GM18861 (cell line): ENCODE results near the gene RPS21.

Experiments used
- ATAC-seq: cut with Tn5 transposase; IDR thresholded peaks from one replicate; pipeline ENCODE4 v1.9.1; 2021; ENCODE audit not compliant: unreplicated experiment

Gene RPS21

DNA sequence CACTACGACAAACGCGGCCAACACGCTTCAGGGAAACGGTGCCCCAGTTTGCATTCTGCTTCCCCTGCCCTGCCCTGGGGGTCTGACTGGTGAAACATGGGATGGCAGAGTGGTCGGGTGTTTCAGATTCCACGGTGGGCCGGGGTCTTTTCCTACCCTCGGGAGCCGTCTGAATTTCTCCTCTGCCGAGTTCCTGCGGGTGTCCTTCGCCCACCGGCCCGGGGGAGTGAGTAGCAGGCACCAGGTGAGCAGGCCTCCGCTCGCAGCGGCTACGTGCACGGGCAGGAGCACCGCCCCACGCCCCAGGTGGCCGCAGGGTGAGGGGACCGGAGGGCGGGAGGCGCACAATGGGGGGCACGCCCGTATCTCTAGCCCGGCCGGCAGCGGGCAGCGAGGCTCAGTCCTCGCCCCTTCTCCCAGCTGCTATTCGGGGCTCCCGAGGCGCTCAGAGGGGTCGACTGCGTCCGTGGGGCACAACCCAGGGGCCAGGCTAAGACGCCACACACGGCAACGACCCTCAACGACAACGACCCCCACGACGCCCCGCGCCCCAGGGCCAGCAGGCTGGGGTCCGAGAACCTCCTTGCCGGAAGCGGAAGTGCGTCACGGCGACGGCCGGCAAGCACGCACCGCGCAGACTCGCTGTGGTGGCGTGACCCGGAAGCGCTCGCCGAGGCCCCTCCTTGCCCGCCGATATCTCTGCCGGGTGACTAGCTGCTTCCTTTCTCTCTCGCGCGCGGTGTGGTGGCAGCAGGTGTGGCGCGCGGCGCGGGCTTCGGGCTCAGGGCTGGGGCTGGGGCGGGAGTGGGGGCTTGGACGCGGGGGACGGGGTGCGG is at the start of gene RPS21:
TSS of gene RPS21 (plus strand) at position 721 of the 836 bp plus-strand sequence. CDS start 236 bp downstream, outside the sequence.
- ATAC-seq: peak; percentile 64

DNA sequence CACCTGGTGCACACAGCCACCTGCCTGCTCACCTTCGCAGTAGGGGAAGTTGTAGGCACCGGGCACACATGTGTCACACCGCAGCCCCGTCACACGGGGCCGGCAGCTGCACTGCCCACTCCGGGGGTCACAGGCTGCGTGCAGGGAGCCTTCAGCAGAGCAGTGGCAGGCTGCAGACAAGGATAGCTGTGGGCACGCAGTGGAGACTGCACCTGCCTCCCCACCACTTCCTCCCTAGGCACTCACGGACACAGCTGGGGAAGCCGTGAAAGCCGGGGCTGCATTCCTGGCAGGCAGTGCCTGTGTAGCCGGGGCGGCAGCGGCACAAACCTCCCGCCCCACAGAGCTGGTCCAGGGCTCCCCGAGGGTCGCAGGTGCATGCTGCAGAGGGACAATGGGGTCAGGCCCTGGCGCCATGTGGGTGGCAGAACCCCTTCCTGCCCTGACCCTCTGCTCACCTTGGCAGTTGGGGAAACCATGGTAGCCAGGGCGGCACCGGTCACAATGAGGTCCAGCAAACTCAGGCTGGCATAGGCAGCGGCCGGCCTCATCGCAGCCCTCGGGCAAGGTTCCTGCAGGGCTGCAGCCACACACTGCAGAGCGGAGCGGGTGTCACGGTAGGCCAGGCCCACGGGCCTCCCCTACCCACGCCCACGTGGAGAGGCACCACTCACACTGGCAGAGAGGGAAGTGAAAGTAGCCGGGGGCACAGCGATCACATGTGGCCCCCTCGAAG is 49.2 kb upstream of the RPS21 start:
- peak; percentile 43 for ATAC-seq

DNA sequence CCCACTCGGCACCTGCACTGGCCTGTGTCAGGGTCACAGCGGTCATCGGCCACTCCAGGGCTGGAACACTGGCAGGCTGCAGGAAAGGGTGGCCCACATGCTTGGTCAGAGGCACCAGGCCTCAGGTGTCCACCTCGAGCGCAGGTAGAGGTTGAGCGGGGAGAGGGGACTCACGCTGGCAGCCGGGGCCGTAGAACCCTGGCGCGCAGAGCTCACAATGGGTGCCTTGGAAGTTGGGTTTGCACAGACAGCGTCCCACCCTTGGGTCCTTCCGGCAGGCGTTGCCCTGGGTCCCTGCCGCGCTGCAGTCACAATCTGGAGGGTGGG is 48.6 kb upstream of the RPS21 start:
- ATAC-seq: no peak

DNA sequence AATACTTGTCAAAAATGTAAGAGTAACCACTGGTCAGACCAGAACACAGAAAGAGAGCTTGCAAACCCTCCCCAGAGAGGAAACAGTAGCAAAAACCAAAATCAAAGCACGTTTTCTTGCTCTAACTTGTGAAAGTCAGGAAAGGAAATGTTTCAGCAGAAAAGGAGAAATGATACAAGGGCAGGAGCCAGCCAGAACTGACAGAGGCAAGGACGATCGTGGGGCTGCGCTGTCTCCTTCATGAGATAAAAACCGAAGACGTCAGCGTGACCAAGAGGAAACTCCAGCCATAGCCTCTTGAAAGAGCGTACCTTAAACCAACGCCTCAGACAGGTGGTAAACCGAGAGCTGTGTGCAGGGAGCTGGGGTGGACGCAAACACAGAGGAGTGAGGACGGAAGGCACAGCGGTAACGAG is 47.2 kb upstream of the RPS21 start:
- ATAC-seq: peak; percentile 59

DNA sequence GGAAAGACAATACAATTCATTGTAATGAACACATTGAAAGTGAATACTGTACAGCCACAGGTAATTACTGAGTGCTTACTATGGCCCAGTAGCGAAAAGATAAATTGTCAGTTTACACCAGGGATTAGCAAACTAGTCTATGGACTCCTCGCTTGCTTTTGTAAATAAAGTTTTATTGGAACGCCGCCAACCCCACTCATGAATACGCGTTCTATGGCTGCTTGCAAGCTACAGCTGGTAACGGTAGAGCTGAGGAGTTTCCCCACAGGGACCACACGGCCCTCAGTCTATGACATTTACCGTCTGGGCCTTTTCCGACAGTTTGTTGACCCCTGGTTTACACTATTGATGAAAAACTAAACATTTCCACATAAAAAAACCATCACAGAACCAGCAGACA is 44.0 kb upstream of the RPS21 start:
- ATAC-seq: no peak

DNA sequence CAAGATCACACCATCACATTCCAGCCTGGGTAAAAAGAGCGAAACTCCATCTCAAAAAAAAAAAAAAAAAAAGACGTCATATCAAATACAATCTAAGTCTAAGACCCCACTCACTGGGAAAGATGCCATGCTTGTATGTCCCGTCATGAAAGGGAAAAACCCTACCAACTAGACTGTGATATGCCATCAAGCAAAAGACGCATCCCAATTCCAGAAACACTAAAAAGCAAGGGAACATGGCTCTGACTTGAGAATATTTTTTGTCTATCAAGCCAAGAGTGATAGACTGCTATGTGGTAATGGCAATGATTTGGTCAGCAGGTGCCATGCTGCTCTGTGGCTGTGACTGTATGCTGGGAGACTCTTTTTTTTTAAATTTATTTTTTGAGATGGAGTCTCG is 42.8 kb upstream of the RPS21 start:
- no peak for ATAC-seq

DNA sequence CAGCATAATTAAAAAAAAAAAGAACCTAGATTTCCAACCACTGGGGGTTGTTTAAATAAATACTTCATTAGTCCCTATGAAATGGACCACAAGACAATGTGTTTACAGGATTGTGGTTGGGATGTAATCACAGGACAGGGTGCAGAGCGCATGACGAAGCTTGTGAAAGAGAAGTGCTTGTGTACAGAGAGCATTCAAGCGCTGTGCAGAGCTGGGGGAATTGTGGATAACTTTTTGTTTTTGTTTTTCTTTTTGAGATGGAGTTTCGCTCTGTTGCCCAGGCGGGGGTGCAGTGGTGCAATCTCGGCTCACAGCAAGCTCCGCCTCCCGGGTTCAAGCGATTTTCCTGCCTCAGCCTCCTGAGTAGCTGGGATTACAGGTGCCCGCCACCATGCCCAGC is 42.1 kb upstream of the RPS21 start:
- ATAC-seq: no peak

DNA sequence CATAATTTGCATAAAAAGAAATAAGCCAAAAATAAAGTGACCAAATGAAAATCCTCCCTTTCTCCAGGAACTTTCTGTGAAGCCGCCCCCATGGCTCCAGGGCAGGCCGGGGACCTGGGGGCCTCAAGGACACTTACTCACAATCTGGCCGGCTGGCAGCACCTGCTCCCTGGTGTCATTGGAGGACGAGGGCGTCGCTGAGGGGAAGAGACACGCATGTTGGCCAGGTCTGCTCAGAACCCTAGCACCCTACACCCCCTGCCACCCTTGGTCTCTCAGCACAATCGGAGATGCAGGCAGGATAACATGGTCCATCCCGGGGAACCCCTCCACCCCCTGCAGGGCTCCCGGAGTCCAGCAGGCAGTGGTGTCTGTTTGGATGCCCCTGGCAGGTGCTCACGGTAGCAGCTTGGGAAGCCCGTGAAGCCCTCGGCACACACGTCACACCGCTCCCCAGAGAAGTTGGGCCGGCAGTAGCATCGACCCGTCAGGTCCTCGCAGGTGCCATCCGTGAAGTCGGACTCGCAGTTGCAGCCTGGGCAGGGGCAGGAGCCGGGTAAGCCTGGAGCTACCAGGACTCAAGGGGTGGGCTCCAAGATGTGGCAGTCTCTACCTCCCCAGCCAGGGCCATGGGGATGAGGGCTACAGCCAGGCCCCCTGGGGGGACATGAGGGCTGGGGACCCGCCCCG is 41.1 kb upstream of the RPS21 start:
- no peak for ATAC-seq

DNA sequence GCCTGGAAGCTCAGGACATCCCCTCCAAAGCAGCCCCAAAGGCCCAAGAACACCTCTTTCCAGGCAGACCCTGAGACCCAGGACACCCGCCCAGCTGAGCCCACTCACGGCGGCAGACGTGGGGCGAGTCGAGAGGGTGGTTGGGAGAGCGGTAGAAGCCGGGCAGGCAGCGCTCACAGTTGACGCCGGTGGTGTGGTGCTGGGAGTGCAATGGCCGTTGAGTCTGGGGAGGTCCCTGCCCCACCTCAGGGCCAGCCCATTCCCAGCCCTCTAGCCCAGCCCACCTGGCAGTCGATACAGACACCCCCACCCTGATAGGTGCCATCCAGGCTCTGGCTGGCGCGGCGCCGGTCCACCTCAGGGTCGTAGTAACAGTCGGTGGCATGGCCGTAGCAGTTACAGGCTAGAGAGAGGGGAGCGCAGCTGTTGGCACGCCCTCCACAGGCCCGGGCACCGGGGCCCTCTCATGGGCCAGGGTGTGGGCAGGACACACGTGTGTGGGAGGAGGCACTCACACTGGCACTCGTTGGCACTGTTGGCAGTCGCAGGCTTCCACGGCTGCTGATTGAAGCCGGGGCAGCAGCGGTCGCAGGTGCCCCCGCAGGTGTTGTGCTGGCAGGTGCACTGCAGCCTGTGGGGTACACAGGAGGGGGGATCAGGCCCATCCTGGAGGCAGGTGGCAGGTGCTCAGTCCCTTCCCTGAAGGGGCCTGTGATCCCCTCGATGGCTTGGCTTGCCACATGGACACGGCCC is 40.3 kb upstream of the RPS21 start:
- ATAC-seq: no peak

DNA sequence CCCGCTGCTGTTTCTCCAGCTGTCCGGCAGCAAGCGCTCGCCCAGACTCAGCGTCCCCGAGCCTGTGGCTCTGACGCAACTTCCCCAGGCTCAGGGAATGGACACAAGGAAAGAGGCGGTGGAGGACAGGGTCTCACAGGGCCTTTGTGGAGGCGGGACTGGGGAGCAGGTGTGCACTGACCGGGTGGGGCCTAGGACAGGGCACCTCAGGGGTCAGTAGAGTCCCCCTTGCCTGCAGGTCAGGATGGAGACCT is 39.8 kb upstream of the RPS21 start:
- no peak for ATAC-seq

DNA sequence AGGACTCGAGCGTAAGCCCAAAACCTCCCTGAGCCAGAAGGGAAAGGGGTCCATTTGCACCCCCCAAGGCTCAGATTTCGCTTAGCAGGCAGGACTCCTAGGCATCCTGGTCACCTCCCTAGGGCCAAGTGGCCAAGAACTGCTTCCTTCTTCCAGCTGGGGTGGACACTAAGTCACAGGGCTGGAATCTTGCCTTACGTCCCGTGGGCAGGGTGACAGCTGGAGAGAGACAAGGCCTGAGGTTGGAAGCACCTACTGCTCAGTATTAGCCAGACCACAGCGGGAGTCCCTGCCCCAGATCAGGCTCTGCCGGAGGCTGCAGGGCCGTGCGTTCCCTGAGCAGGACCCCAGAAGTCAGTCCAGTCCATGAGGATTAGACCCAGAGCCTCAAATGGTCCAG is 39.5 kb upstream of the RPS21 start:
- ATAC-seq: no peak

DNA sequence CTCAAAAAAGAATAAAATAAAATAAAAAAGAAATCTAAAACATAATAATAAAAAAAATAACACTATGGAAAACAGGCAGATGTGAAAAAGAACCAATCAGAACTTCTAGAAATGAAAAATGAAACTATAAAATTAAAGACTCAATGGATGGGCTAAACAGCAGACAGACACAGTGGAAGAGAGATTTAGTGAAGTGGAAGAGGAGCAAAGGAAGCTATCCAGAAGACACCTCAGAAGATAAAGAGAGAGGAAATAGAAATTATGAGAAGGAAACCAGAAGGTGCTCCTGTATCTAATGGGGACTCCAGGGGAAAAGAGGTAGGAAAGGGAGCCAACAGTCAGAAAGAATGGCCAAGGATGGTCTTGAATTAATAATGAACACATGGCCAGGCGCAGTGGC is 38.3 kb upstream of the RPS21 start:
- ATAC-seq: no peak

DNA sequence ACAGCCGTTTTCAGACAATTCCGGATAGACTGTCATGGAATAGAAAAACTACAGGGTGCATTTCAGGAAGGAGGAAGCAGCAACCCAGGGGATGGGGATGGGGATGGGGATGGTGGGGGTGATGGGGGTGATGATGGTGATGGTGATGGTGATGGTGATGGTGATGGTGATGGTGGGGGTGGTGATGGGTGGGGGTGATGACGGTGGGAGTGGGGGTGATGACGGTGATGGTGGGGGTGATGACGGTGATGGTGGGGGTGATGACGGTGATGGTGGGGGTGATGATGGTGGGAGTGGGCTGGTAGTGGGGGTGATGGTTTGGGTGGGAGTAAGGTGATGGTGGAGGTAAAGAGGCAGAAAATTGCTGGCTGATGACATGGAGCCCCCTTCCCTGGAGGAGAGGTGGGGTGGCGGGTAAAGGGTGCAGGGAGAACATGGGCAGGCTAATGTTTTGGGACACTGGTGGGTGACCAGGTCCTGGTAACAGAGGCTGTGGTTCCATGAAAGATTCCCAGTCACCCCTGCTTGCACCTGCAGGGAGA is 37.3 kb upstream of the RPS21 start:
- ATAC-seq: no peak

DNA sequence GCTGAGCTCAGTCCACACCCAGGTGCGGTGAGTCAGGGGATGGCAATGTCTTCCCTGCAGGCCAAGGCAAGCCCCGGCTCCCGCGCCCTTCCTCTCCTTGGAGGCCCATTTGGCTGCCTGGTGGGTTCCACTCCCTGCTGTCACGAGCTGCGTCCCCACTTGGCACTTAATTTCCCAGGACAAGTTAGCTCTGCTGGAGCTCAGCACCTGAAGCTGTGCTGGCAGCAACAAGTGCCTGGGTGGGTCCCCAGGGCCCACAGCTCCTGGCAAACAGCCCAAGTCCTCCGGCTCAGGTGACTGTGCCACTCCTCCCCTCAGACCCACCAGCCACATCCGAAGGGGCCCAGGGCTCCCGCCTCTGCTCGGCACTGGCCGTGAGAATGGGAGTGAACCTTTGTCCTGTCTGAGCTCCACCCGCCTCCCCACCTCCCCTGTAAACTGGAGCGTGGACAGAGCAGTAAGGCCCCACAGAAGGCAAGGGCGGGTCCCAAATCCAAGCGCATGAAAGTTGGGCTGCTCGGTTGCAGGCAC is 36.7 kb upstream of the RPS21 start:
- ATAC-seq: no peak

DNA sequence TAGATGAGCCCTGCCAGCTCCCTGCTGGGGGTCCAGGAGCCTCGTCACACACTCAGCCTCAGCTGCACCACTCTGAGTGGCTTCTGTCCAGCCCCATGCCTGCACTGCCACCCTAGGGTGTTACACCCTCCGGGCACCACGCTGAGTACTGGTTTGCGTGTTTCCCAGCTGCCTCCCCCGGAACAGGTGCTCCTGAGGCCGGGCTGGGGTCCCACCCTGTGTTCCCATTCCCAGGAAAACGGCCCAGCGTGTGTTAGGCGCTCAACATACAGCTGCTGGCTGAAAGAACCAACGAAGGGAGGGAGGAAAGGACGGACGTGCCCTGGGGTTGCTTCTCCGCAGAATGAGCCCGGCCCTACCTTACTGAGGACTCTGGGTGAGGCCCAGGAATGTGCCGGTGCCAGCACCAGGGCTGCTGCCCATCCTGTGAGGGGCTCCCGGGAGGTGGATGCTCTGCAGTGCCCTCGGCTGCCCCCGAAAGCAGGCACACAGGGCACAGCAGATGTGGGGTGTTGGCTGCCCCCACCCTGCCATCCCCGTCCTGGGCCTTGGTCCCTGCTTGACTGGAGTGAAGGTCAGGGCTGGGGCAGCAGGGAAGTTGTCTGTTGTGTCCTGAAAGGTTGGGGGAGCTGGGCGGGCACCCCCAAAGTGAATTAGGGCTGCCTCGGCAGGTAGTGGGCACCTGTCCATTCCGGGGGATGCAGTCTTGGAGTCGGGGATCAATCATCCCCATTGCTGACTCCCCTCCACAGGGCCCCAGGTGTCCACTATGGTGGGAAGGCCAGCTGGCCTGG is 36.1 kb upstream of the RPS21 start:
- ATAC-seq: no peak

DNA sequence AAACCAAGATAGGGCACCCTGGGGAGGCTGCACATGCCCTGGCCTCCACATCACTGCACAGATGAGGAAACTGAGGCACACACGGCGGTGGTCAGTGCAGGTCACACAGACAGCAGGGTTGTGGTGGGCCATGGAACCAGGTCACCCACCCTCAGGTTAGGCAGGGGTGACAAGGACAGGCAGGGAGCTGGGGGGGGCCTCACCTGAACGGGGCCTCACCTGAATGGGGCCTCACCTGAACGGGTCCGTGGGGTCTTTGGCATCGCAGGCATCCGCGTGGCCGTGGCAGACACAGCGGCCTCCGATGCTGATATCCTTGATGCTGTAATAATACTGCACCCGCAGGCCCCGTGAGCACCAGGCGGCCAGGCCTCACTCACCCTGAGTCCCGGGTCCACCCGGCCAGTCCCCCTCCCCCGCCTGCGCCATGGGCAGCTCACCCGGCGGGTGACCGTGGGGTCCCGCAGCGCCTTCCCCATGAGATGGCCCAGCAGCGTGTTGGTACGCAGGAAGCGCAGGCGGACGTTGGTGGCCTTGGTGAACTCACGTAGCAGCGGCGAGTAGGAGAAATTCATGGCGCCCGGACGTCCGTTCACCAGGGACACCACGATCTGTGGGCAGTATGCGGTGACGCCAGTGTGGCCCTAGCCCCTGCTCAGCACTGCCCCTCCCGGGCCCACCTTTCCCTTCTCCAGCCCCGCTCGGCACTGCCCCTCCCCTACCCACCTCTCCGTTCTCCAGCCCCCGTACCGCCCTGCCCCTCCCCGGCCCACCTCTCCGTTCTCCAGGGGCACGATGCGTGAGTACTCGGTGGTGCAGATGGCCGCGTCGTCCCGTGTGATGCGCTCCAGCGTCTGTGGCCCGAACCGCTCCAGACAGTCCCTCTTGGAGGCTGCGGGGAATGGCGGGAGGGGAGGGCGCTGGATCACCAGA is 35.2 kb upstream of the RPS21 start:
- ATAC-seq: no peak

DNA sequence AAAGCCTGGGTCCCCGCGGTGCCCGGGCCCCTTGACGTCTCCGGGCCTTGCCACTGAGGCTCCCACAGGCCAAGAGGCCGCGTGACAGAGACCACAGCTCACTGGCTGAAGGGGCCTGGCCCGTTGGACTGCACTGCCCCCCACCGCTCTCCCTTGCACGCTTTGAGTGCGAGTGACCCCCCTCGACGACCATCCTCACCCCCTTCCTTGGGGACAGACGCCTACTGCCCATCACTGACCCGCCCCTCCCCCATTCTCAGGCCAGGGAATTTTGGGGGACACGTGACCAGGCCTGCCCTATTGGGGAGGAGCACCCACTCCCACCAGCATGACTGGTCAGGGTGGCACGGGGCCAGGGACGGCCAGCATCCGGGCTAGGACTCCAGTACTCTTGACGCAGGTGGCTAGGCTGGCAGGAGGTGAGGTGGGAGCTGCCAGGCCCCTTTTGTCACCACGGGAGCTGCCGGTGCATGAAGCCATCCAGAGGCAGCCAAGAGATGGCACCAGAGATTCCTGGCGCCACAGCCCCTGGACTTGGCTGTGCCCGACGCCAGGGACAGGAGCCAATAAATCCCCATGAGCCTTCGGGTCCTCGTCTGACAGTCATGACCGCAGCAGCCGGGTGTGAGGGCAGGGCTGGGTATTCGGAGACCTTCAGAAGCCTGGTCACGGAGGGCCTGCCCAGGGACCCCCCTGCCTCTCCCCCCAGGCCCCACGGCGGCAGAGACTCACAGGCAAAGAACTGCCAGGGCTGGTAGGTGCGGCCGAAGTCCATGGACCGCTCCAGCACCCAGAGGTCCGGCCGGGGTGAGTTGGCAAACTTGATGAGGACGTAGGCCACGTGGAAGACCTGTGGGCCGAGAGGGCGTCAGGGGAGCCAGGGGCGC is 34.3 kb upstream of the RPS21 start:
- ATAC-seq: no peak
